PC-3 (cell line): ENCODE results near the gene NLGN2. TPM values are rescaled to one million over a fixed set of nuclear protein-coding genes. Genes with fewer than 3 reads are reported as not detected.

Source experiments
- ATAC-seq: fragments of 200-7000 bp; cut with Tn5 transposase; 2 replicates; pipeline ENCODE4 v1.9.1; 2020; ENCODE audit warnings: mild to moderate bottlenecking, moderate library complexity
- BruUV-seq: library from RNA; stranded (reverse); fragments of 400-500 nt; replicated peaks from 2 replicates; lab custom pipeline; 2021; lab: Mats Ljungman, UMichigan
- CTCF ChIA-PET: fragments of 300-600 bp; sonication (Branson Sonifier 250); formaldehyde crosslinking; loops from one replicate; lab custom pipeline; 2022; ENCODE audit warnings: antibody characterized with exemption; lab: Charles Lee
- POLR2A ChIA-PET: fragments of 300-600 bp; sonication (Branson Sonifier 250); formaldehyde crosslinking; loops from one replicate; lab custom pipeline; 2022; ENCODE audit warnings: antibody characterized with exemption; ENCODE audit not compliant: unreplicated experiment; lab: Charles Lee
- DNase-seq: peaks from one replicate; pipeline ENCODE4 v3.0.0-alpha.2; 2015
- H2AFZ ChIP-seq: fragments of 300-600 bp; sonication (generic); 2 replicates; pipeline ENCODE4 v1.6.0; 2016; ENCODE audit warnings: antibody characterized with exemption, low read length
- H3F3A ChIP-seq: fragments of 300-600 bp; sonication (generic); one replicate; pipeline ENCODE4 v1.6.0; 2017; ENCODE audit warnings: antibody characterized with exemption, low read length, control low read depth, mild to moderate bottlenecking; ENCODE audit not compliant: unreplicated experiment
- H3K27ac ChIP-seq: fragments of 300-600 bp; sonication (generic); 2 replicates; pipeline ENCODE4 v1.5.1; 2016; ENCODE audit warnings: mild to moderate bottlenecking, low read length
- H3K27me3 ChIP-seq: fragments of 300-600 bp; sonication (generic); 2 replicates; pipeline ENCODE4 v1.6.1; 2016; ENCODE audit warnings: low read length, mixed read lengths
- H3K36me3 ChIP-seq: fragments of 300-600 bp; sonication (generic); 2 replicates; pipeline ENCODE4 v1.6.1; 2016; ENCODE audit warnings: low read depth, mixed run types, low read length, mixed read lengths
- H3K4me1 ChIP-seq: fragments of 300-600 bp; sonication (generic); 2 replicates; pipeline ENCODE4 v1.5.1; 2016; ENCODE audit warnings: low read length; ENCODE audit not compliant: insufficient read depth
- H3K4me2 ChIP-seq: fragments of 300-600 bp; sonication (generic); 2 replicates; pipeline ENCODE4 v1.6.0; 2016; ENCODE audit warnings: low read length
- H3K4me3 ChIP-seq: fragments of 300-600 bp; sonication (generic); 2 replicates; pipeline ENCODE4 v1.5.1; 2016; ENCODE audit warnings: mild to moderate bottlenecking, low read length, mixed read lengths
- H3K79me2 ChIP-seq: fragments of 300-600 bp; sonication (generic); 2 replicates; pipeline ENCODE4 v1.6.1; 2017; ENCODE audit warnings: low read length, mixed read lengths
- H3K9ac ChIP-seq: fragments of 300-600 bp; sonication (generic); 2 replicates; pipeline ENCODE4 v1.6.0; 2016; ENCODE audit warnings: mild to moderate bottlenecking, low read length
- H3K9me2 ChIP-seq: fragments of 300-600 bp; sonication (generic); replicated peaks from 2 replicates; pipeline ENCODE4 v1.6.1; 2016; ENCODE audit warnings: mixed run types, low read length, mixed read lengths
- H3K9me3 ChIP-seq: fragments of 300-600 bp; sonication (generic); 2 replicates; pipeline ENCODE4 v1.6.1; 2016; ENCODE audit warnings: low read length, mixed read lengths
- H4K20me1 ChIP-seq: fragments of 300-600 bp; sonication (generic); 2 replicates; pipeline ENCODE4 v1.6.1; 2016; ENCODE audit warnings: low read length, mixed read lengths
- CTCF ChIP-seq: fragments of 300-600 bp; sonication (generic); conservative IDR thresholded peaks from 2 replicates; pipeline ENCODE4 v1.5.1; 2017; ENCODE audit warnings: antibody characterized with exemption, low read depth, mild to moderate bottlenecking, low read length
- EZH2 ChIP-seq: fragments of 300-600 bp; sonication (generic); IDR thresholded peaks from one replicate; pipeline ENCODE4 v1.6.1; 2017; ENCODE audit warnings: antibody characterized with exemption, mild to moderate bottlenecking, low read length; ENCODE audit not compliant: unreplicated experiment
- EZH2phosphoT487 ChIP-seq: fragments of 300-600 bp; sonication (generic); IDR thresholded peaks from 2 replicates; pipeline ENCODE4 v1.6.1; 2018; ENCODE audit warnings: mild to moderate bottlenecking, antibody characterized with exemption, low read length, borderline replicate concordance
- intact Hi-C: fragments of 100-400 bp; cut with micrococcal nuclease; formaldehyde crosslinking; loops from 2 replicates; pipeline ENCODE4 v1.9.0; 2023
- total RNA-seq: library from RNA; depleted of rRNA; stranded (reverse); fragments of >200 nt; gene quantifications from 2 replicates; pipeline ENCODE4 v1.2.3, GENCODE V29; 2014

NLGN2 gene
- total RNA-seq, 1 experiment from 2014 or later: 7.4 TPM

GRCh38 chr17:7369825-7370224 lies 37.8 kb upstream of the NLGN2 start:
- TF ChIP-seq EZH2 (no peak), CTCF (no peak), EZH2phosphoT487 (no peak)
- no peaks in the 10 kb centered on the region for H3K9me2 ChIP-seq
- intact Hi-C loops: no loop called here
- H3K27me3 ChIP-seq: no peaks in the 10 kb centered on the region
- CTCF ChIA-PET: no interaction called here
- H3K4me3 ChIP-seq: no peak overlapping the region
- no peaks in the 10 kb centered on the region for H4K20me1 ChIP-seq
- no peak overlapping the region for H2AFZ ChIP-seq
- no peaks in the 10 kb centered on the region for H3K79me2 ChIP-seq
- DNase-seq (no peak), ATAC-seq (no peak)
- no TSS peak for BruUV-seq
- no peaks in the 10 kb centered on the region for H3K36me3 ChIP-seq
- POLR2A ChIA-PET: interaction anchor here (0.6 kb wide), 1 partner anchor 19 kb away, joined by 3 read pairs; no protein-coding TSS in a partner anchor
- no peak overlapping the region for H3K4me2 ChIP-seq
- H3K9me3 ChIP-seq: no peaks in the 10 kb centered on the region
- H3K4me1 ChIP-seq: no peaks in the 10 kb centered on the region
- H3F3A ChIP-seq: no peaks in the 10 kb centered on the region
- no peak overlapping the region for H3K9ac ChIP-seq
- H3K27ac ChIP-seq: no peak overlapping the region

GRCh38 chr17:7370853-7371252 lies 36.8 kb upstream of the NLGN2 start:
- ATAC-seq (no peak), DNase-seq (no peak)
- intact Hi-C loops: no loop called here
- Histone ChIP-seq H4K20me1 (no peaks in the 10 kb centered on the region), H2AFZ (no peak overlapping the region), H3K4me1 (no peaks in the 10 kb centered on the region), H3K79me2 (no peaks in the 10 kb centered on the region), H3K36me3 (no peaks in the 10 kb centered on the region), H3K9ac (no peak overlapping the region), H3F3A (no peaks in the 10 kb centered on the region), H3K9me3 (no peaks in the 10 kb centered on the region), H3K4me2 (no peak overlapping the region), H3K27me3 (no peaks in the 10 kb centered on the region), H3K27ac (no peak overlapping the region), H3K4me3 (no peak overlapping the region), H3K9me2 (no peaks in the 10 kb centered on the region)
- POLR2A ChIA-PET: no interaction called here
- TF ChIP-seq CTCF (no peak), EZH2phosphoT487 (no peak), EZH2 (no peak)
- CTCF ChIA-PET: no interaction called here
- no TSS peak for BruUV-seq

- no peak overlapping the region for H2AFZ ChIP-seq
- no peaks in the 10 kb centered on the region for H3K36me3 ChIP-seq
- H3K27ac ChIP-seq: no peak overlapping the region
- ATAC-seq (no peak), DNase-seq (no peak)
- H3F3A ChIP-seq: no peaks in the 10 kb centered on the region
- TF ChIP-seq CTCF (no peak), EZH2phosphoT487 (no peak), EZH2 (no peak)
- H3K27me3 ChIP-seq: no peaks in the 10 kb centered on the region
- no peak overlapping the region for H3K4me3 ChIP-seq
- H3K9me2 ChIP-seq: no peaks in the 10 kb centered on the region
- no peaks in the 10 kb centered on the region for H3K4me1 ChIP-seq
- ChIA-PET CTCF (no interaction called here), POLR2A (no interaction called here)
- BruUV-seq: no TSS peak
- no peaks in the 10 kb centered on the region for H3K9me3 ChIP-seq
- no peak overlapping the region for H3K9ac ChIP-seq
- H3K4me2 ChIP-seq: no peak overlapping the region
- no peaks in the 10 kb centered on the region for H3K79me2 ChIP-seq
- no peaks in the 10 kb centered on the region for H4K20me1 ChIP-seq
- intact Hi-C loops: no loop called here
Measured at GRCh38 chr17:7374353-7374752, 33.3 kb upstream of the NLGN2 start.
